ENCODE measurements around the gene MEF2C.

Gene MEF2C

GRCh38 chr5:88716101-88716500, 166.9 kb downstream of the MEF2C start:
- no peaks in the 10 kb centered on the region for H3K9me2 ChIP-seq (replicated peaks; ENCODE audit: control insufficient read depth, low read length)
- peaks cover 31% of the 10 kb centered on the region for H3F3A ChIP-seq (ENCODE audit: control insufficient read depth, insufficient read depth)
- no peaks in the 10 kb centered on the region for H3K4me1 ChIP-seq (ENCODE audit: control insufficient read depth, low read length)
- H3K4me2 ChIP-seq (ENCODE audit: low read length) = no peak overlapping the region
- H3K9me3 ChIP-seq (ENCODE audit: control insufficient read depth, insufficient read depth, low read length) = no peaks in the 10 kb centered on the region
- TF ChIP-seq, protein P1, sequence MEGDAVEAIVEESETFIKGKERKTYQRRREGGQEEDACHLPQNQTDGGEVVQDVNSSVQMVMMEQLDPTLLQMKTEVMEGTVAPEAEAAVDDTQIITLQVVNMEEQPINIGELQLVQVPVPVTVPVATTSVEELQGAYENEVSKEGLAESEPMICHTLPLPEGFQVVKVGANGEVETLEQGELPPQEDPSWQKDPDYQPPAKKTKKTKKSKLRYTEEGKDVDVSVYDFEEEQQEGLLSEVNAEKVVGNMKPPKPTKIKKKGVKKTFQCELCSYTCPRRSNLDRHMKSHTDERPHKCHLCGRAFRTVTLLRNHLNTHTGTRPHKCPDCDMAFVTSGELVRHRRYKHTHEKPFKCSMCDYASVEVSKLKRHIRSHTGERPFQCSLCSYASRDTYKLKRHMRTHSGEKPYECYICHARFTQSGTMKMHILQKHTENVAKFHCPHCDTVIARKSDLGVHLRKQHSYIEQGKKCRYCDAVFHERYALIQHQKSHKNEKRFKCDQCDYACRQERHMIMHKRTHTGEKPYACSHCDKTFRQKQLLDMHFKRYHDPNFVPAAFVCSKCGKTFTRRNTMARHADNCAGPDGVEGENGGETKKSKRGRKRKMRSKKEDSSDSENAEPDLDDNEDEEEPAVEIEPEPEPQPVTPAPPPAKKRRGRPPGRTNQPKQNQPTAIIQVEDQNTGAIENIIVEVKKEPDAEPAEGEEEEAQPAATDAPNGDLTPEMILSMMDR (IDR thresholded peaks at IDR 0.05; ENCODE audit: low read depth, low read length, poor library complexity, severe bottlenecking) = no peak
- no peak for TF ChIP-seq EZH2phosphoT487 (IDR thresholded peaks at IDR 0.05; ENCODE audit: borderline replicate concordance, low read length)
- H3K27ac ChIP-seq (ENCODE audit: low read depth, low read length) = no peak overlapping the region
- no peak overlapping the region for H3K4me3 ChIP-seq (ENCODE audit: low read length)
- no peaks in the 10 kb centered on the region for H4K20me1 ChIP-seq (ENCODE audit: control insufficient read depth, insufficient read depth, low read depth, low read length)
- no peaks in the 10 kb centered on the region for H3K79me2 ChIP-seq (ENCODE audit: control insufficient read depth, low read length)
- peaks cover 34% of the 10 kb centered on the region for H3K36me3 ChIP-seq (ENCODE audit: control insufficient read depth, low read length)
- H3K27me3 ChIP-seq (ENCODE audit: control insufficient read depth, low read length) = no peaks in the 10 kb centered on the region

DNA sequence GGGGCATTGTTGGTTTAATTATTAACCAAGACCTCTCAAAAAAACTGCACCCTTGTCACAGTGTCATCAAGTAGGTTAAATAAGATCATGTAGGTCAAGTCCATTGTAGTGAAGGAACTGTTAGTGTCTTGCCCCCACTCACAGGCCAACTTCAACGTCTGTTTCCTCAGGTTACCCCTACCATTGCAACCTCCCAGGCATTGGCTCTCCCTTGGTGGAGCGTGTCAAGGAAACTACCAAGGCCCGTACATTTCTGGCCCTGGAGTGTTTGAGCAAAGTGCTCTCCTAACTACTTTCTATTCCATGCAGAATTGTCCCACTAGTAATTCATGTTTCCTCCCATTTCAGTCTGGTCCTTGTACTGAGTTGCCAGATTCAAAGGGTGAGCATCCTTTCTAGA, 167.5 kb downstream of the MEF2C start:
- Histone ChIP-seq H3K9me3 (ENCODE audit: control insufficient read depth, insufficient read depth, low read length) (no peaks in the 10 kb centered on the region), H3K36me3 (ENCODE audit: control insufficient read depth, low read length) (peaks cover 28% of the 10 kb centered on the region), H3K9me2 (replicated peaks; ENCODE audit: control insufficient read depth, low read length) (no peaks in the 10 kb centered on the region), H3K27ac (ENCODE audit: low read depth, low read length) (no peak overlapping the region), H3K4me3 (ENCODE audit: low read length) (no peak overlapping the region), H4K20me1 (ENCODE audit: control insufficient read depth, insufficient read depth, low read depth, low read length) (no peaks in the 10 kb centered on the region), H3K27me3 (ENCODE audit: control insufficient read depth, low read length) (no peaks in the 10 kb centered on the region), H3K79me2 (ENCODE audit: control insufficient read depth, low read length) (no peaks in the 10 kb centered on the region), H3F3A (ENCODE audit: control insufficient read depth, insufficient read depth) (peaks cover 29% of the 10 kb centered on the region), H3K4me1 (ENCODE audit: control insufficient read depth, low read length) (no peaks in the 10 kb centered on the region), H3K4me2 (ENCODE audit: low read length) (no peak overlapping the region)
- TF ChIP-seq, protein P1 (IDR thresholded peaks at IDR 0.05; ENCODE audit: low read depth, low read length, poor library complexity, severe bottlenecking) = no peak
- TF ChIP-seq EZH2phosphoT487 (IDR thresholded peaks at IDR 0.05; ENCODE audit: borderline replicate concordance, low read length) = no peak

GRCh38 chr5:88713818-88714217, 169.2 kb downstream of the MEF2C start:
- no peaks in the 10 kb centered on the region for H3K9me3 ChIP-seq (ENCODE audit: control insufficient read depth, insufficient read depth, low read length)
- no peaks in the 10 kb centered on the region for H3K27me3 ChIP-seq (ENCODE audit: control insufficient read depth, low read length)
- H3K9me2 ChIP-seq (replicated peaks; ENCODE audit: control insufficient read depth, low read length) = no peaks in the 10 kb centered on the region
- H3K27ac ChIP-seq (ENCODE audit: low read depth, low read length) = no peak overlapping the region
- peaks cover 20% of the 10 kb centered on the region for H3F3A ChIP-seq (ENCODE audit: control insufficient read depth, insufficient read depth)
- no peaks in the 10 kb centered on the region for H3K79me2 ChIP-seq (ENCODE audit: control insufficient read depth, low read length)
- H4K20me1 ChIP-seq (ENCODE audit: control insufficient read depth, insufficient read depth, low read depth, low read length) = no peaks in the 10 kb centered on the region
- TF ChIP-seq EZH2phosphoT487 (IDR thresholded peaks at IDR 0.05; ENCODE audit: borderline replicate concordance, low read length) = no peak
- TF ChIP-seq, protein P1 (IDR thresholded peaks at IDR 0.05; ENCODE audit: low read depth, low read length, poor library complexity, severe bottlenecking) = no peak
- H3K4me3 ChIP-seq (ENCODE audit: low read length) = no peak overlapping the region
- H3K4me1 ChIP-seq (ENCODE audit: control insufficient read depth, low read length) = no peaks in the 10 kb centered on the region
- H3K36me3 ChIP-seq (ENCODE audit: control insufficient read depth, low read length) = peaks cover 11% of the 10 kb centered on the region
- H3K4me2 ChIP-seq (ENCODE audit: low read length) = no peak overlapping the region

Measured in DOHH2 (cell line).